HG02763 (cell line): ENCODE measurements around the gene KIFBP.
A peak's percentile ranks its signal among the peaks of the same experiment; 100 is the strongest.

Source experiments
- ATAC-seq: cut with Tn5 transposase; IDR thresholded peaks from one replicate; pipeline ENCODE4 v1.9.1; 2021; ENCODE audit warnings: mild to moderate bottlenecking, moderate library complexity; ENCODE audit not compliant: unreplicated experiment

KIFBP gene

DNA sequence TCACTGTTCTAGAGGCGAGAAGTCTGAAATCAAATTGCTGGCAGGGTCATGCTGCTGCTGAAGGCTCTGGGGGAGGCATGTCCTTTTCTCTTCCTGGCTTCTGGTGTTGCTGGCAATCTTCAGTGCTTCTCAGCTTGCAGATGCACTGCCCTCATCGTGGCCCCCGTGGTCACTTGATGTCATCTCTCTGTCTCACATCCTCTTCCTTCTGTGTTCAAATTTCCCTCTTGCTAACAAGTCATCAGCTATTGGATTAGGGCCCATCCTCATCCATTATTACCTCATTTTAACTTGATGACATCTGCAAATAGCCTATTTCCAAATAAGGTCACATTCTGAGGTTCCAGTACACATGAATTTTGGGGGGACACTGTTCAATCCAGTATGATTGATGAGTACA is 62.7 kb downstream of the KIFBP start:
- ATAC-seq = no peak

DNA sequence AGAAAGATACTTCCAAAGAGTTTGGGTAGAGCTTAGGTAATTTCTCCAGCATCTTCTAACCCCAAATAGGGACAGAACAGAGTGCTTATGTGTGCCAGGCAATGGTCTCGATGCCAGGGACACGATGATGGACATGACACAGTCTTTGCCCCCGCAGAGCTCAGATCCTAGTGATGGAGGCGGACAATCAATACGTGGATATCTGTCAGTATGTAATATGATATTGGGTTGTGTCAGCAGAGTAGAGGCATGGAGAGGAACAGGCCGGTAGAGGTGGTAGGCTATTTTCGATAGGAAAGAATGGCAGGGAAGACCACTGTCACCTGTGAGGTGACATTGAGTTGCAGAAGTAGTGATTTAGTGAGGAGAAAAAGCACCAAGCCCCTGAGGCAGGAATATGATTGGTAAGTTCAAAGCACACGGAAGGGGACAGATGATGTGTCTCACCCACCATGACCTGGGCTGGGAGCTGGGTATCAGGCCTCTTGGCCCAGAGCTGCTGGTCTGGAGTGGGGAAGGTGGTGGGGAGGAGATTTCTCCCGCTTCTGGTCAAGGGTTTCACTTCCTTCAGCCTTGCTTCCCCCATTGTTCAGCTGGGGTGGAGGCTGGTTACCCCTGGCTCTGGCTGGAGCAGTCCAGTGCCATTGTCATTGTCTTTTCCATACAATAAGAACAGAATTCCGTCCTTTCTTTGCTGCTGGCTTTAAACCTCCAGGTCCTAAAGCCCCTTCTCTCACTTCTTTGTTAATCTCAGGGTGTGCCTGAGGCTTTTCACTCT is 63.3 kb downstream of the KIFBP start:
- no peak for ATAC-seq

DNA sequence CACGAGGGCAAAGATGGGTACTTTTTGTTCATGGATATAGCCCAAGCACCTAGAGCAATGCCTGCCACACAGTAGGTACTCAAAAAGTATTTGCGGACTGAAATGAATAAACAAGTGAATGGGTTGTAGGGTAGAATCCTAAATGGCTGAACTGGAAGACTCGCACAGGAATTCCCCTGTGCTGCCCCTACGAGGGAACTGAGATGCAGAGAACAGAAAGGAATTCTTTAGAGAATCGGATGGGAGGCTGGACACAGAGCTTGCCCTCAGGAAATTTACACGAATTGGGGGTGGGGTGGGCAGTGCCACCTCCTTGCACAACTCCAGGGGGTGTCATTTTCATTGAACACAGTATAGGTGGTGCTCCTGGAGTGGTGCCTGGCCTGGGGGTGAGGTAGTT is 64.1 kb downstream of the KIFBP start:
- no peak for ATAC-seq

DNA sequence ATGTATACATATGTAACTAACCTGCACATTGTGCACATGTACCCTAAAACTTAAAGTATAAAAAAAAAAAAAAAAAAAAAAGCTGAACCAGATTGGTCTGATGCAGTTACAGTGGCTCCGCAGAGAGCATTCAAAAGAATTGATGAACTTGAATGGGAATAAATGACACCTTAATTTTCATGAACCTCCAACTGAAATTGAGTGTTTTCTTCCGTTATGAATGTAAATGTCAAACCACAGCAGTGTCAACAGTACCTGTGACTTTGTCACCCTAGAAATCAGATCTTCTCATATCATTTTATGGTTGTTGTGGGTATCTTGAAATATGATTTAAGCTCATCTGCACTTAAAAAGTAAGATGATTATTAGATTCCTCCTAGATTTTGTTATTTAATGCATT is 66.6 kb downstream of the KIFBP start:
- ATAC-seq = no peak

DNA sequence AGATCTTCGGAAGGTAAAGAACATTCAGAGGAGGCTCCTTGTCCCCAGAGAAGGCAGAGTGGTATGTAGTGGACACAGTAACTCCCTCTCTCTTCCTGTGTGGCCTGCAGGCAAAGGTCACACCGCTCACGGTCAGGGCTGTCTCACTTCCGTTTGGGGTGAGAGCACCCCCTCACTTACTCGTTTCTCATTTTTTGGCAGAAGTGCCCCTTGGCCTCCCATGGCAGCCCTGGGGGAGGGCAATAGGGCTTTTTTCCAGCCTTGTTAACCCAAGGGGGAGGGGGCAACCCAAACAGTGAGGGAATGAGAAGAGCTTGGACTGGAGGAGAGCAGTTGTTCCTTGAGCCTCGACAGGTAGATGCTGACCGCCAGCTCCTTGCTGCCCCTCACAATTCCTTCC is 67.5 kb downstream of the KIFBP start:
- ATAC-seq = peak; percentile 35

DNA sequence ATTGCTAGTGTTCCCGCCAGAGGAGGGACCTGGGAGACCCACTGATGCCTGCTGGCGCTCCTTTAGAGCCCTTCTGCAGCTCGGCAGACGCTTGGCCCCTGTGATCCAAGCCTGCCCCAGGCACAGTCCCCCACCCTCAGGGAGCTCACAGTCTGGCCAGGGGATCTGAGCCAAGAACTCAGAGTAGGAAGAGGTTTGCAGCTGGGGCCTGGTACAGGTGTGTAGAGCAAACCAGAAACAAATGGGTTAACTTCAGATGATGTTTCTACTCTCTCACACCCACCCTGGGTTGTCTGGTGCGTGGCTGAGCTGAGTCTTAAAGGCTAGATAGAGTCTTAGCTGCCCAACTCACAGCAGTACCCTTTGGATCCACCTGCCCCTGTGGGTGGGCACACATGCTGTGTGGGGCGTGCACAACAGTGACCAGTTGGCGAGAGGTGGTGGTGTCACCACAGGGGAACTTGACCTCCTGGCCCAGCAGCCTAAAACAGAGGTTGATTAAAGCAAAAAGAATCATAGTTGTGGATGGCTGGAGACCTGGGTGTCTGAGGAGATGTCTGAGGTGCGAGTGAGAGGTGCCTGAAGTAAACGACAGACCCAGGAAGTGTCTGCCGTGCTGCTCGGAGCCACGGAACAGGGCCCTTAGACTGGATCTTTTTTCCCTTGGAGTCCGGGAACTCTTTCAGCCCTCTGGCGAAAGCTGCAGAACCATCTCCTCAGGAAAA is 68.1 kb downstream of the KIFBP start:
- ATAC-seq = no peak

DNA sequence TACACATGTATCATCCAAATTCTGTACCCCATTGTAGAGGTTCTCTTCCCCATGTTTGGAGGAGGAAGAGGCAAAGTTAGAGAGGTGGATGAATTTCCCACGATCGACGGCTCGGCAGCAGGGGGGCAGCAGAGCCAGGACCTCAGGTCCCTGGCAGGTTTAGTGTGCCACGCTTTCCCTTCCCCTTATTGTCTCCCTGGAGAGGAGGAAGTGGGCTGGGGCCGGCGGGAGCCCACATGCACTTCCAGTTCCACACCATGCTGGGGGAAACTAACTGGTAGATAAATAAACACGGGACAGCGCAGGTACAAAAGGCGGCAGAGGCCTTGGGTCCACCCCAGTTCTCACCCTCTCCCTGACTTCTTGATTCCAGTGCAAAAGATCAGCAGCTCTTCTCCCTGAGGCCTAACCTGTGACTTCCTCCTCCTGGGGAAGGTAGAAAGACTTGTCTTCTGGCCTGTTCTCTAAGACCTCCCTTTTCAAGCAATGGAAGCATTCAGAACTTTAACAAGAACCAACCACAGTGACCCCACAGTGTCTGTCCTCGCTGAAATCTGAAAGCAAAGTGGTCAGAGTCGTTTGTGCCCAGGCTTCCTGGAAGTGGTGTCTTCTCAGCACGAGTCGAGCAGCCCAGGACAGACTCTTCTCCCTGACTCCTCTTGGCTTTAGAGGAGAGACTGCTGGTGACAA is 68.8 kb downstream of the KIFBP start:
- ATAC-seq = no peak

DNA sequence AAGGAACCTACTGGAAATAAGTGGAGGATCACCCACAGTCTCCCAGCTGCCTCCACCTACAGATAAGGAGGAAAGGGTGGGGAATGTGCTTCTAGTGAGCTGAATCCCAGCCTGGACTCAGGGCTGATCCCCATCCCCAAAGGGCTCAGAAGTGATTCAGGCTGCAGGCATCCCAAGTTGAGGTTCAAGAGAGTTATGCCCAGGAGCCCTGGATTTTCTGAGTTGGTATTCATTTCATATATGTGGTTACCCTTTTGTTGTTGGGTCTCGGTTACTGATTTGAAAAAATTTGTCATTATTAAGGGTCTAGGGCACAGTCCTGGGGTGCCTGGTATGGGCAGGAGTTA is 69.3 kb downstream of the KIFBP start:
- no peak for ATAC-seq

DNA sequence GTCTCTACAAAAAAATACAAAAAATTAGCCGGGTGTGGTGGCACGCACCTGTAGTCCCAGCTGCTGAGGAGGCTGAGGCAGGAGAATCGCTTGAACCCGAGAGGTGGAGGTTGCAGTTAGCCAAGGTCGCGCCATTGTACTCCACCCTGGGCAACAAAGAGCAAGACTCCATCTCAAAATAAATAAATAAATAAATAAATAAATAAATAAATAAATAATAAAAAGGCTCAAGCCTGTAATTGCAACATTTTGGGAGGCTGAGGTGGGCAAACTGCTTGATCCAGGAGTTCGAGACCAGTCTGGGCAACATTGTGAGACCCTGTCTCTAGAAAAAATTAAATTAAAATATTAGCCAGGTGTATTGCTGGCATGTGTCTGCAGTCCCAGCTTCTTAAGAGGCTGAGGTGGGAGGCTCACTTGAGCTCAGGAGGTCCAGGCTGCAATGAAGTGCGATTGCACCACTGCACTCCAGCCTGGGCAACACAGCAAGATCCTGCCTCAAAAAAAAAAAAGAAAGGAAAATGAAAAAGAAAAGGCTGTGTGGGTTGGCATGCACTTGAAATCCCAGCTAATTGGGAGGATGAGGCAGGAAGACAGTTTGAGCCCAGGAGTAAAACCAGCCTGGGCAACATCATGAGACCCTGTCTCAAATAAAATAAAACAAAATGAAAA is 71.7 kb downstream of the KIFBP start:
- no peak for ATAC-seq

DNA sequence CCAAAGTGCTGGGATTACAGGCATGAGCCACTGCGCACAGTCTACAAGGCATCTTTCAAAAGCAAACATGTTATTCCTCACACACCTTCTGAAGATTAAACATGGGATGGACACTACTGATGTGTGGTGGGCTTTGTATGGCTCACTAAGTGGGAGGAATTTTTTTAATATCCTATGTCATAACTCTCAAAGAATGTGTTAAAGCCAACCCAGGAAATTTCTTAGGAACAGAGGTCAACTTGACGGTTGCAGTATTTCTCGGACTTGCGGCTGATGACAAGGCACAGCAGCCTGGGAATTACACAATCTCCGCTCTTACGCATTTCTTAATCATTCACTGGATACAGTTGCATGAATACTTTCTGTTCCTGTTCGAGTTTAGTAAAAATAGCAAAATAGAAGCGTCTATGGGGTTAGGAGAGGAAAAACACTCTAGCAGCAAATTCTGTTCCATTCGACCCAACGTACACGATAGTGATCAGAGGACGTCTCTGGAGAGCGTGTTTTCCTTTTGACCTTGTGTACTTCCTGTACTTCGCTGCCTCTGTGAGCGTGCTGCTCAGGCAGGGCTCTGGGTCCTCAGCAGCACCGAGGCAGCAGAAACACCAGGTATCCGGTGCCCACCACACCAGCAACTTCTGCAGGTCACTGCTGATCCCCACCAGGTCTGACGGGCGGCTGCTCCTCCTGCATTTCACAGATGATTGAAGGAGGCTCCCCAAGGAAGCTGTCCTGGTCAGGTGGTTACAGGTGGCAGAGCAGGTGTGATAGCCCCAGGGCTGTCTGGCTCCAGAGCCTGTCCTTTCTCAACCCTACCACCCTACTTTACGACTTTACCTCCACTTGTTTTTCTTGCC is 72.9 kb downstream of the KIFBP start:
- ATAC-seq = peak; percentile 54

DNA sequence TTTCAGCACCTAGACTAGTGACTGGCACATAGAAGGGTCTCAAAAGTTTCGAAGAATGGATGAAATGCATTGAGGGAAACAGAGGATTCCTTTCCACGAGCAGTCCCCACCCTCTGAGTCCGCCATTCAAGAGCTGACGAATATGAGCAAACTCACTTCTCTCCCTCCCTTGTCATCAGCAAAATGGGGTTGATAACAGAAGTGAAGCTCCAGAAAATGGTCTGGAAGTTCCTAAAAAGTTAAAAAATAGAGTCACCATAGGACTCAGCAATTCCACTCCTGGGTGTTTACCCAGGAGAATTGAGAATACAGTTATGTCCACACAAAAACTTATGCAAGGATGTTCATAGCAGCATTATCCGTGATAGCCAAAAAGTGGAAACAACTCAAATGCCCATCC is 74.3 kb downstream of the KIFBP start:
- no peak for ATAC-seq

DNA sequence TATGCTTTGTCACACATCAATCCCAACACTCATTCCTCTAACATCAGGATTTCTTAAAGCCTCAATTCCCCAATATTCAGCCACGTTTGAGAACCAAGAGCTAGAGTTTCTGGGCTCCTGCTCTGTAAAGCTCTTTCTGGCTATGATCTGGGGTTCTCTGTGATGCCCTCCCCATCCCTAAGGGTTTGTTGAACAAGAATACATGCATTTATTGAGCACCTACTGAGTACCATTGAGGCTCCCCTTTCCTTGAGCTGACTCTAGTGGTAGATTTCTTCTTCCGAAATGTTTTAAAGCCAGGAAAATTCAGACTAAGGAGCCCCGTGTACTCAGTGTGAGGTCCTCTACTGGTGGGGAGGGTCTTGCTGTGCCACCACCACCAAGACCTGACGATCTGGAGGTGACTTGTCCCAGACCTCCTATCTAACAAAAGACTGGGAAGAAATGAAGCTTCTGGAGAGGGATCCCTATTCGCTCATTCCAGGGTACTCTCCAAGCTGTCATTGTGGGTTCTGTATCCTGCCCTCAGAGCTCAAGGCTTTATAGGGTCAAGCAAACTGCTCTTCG is 76.2 kb downstream of the KIFBP start:
- no peak for ATAC-seq

DNA sequence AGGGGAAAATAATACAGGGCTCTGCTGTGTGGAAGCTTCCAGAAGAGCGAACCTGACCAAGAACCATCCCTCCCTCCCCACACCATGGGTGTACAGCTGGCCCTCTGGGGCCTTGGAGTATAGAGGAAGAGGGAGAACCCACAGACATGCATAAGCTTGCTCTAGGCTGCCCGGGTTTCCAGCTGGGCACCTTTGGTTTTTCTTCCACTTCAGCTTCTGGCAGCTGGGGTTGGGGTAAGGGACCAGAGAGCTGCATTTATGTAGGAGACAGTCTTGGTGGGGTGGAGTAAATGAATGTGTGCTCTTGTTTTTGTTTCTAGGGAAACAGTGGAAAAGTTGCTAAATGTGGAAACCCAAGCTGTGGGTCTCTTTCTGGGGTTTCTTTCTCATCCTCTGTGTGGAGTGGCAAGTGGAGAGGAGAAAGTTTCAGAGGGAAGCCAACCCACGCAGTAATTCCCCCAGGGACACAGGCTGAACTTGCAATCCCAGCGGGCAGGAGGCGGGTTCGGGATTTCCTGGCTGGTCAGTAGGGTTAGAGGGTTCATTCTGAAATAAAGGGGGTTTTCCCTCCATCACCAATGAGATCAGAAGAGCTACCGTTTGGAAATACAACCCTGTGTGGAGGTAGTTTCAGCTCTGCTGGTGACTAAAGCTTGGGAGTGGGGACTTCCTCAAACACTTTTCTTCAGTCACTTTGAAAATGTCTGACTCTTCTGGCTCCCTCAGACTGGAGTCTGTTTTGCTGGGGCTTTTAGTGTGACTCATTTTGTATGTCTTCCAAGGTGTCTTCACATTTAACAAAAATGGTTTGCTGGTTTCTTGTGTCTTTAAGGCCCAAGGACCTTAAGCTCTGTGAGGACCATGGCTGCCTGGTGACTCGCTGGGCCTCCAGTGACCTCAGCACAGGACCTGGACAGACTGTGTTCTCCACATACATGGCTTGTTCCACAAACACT is 77.1 kb downstream of the KIFBP start:
- ATAC-seq = no peak
